Mesothelial cell of epicardium (in vitro differentiated cells): ENCODE results near the gene TRIO. TPM values are rescaled to one million over a fixed set of nuclear protein-coding genes. Genes with fewer than 3 reads are reported as not detected.

ENCODE experiments used
- DNase-seq, 2 experiments: peaks; one replicate each; pipeline ENCODE4 v3.0.0; 2021; ENCODE audit warnings: low spot score in 2 of 2; ENCODE audit not compliant: unreplicated experiment in 2 of 2
- H3K27ac Mint-ChIP-seq: 2 replicates; pipeline ENCODE4 v1.8.0; 2021; ENCODE audit warnings: mixed read lengths
- H3K27me3 Mint-ChIP-seq: 2 replicates; pipeline ENCODE4 v1.8.0; 2021; ENCODE audit warnings: low read depth, mixed read lengths
- H3K36me3 Mint-ChIP-seq: 2 replicates; pipeline ENCODE4 v1.8.0; 2021; ENCODE audit warnings: mixed read lengths
- H3K4me1 Mint-ChIP-seq: 2 replicates; pipeline ENCODE4 v1.8.0; 2021; ENCODE audit warnings: mixed read lengths
- H3K4me3 Mint-ChIP-seq: 2 replicates; pipeline ENCODE4 v1.8.0; 2021; ENCODE audit warnings: mild to moderate bottlenecking, moderate library complexity, mixed read lengths
- H3K9me3 Mint-ChIP-seq: 2 replicates; pipeline ENCODE4 v1.8.0; 2021; ENCODE audit warnings: mixed read lengths
- CTCF ChIP-seq: fragments of 200-600 bp; sonication (generic); IDR thresholded peaks from one replicate; pipeline ENCODE4 v1.5.0; 2021; ENCODE audit warnings: antibody characterized with exemption; ENCODE audit not compliant: unreplicated experiment
- total RNA-seq: library from RNA; stranded (reverse); gene quantifications from 3 replicates; pipeline ENCODE4 v1.2.1, GENCODE V29; 2021

TRIO gene
- total RNA-seq, 1 donor from 2014 or later: 209 TPM

- TF ChIP-seq CTCF: no peak
- no peak overlapping the region for H3K27ac Mint-ChIP-seq
- no peak for DNase-seq
Observed at GRCh38 chr5:14177634-14178033, 34.5 kb downstream of the TRIO start.

GRCh38 chr5:14178091-14178490 is 34.9 kb downstream of the TRIO start:
- Mint-ChIP-seq H3K4me1 (peaks cover 41% of the 10 kb centered on the region), H3K9me3 (no peaks in the 10 kb centered on the region), H3K27ac (no peak overlapping the region), H3K36me3 (no peaks in the 10 kb centered on the region), H3K27me3 (no peaks in the 10 kb centered on the region), H3K4me3 (no peak overlapping the region)
- no peak for TF ChIP-seq CTCF
- no peak for DNase-seq

More at GRCh38 chr5:14177634-14178033, 34.5 kb downstream of the TRIO start:
- no peaks in the 10 kb centered on the region for H3K27me3 Mint-ChIP-seq
- H3K4me3 Mint-ChIP-seq: no peak overlapping the region
- no peaks in the 10 kb centered on the region for H3K36me3 Mint-ChIP-seq
- H3K9me3 Mint-ChIP-seq: no peaks in the 10 kb centered on the region
- peaks cover 42% of the 10 kb centered on the region for H3K4me1 Mint-ChIP-seq

- peaks cover 43% of the 10 kb centered on the region for H3K4me1 Mint-ChIP-seq
- no peaks in the 10 kb centered on the region for H3K9me3 Mint-ChIP-seq
- no peaks in the 10 kb centered on the region for H3K27me3 Mint-ChIP-seq
- H3K36me3 Mint-ChIP-seq: no peaks in the 10 kb centered on the region
- TF ChIP-seq CTCF: no peak
- DNase-seq: no peak
- H3K4me3 Mint-ChIP-seq: no peak overlapping the region
- H3K27ac Mint-ChIP-seq: no peak overlapping the region
Observed at GRCh38 chr5:14178671-14179211, 35.6 kb downstream of the TRIO start.

GRCh38 chr5:14179446-14179845 is 36.3 kb downstream of the TRIO start:
- H3K4me1 Mint-ChIP-seq: peaks cover 42% of the 10 kb centered on the region

GRCh38 chr5:14180437-14180836 is 37.3 kb downstream of the TRIO start:
- Mint-ChIP-seq H3K36me3 (no peaks in the 10 kb centered on the region), H3K9me3 (no peaks in the 10 kb centered on the region), H3K4me3 (no peak overlapping the region), H3K4me1 (peaks cover 47% of the 10 kb centered on the region), H3K27me3 (no peaks in the 10 kb centered on the region), H3K27ac (no peak overlapping the region)
- no peak for DNase-seq
- no peak for TF ChIP-seq CTCF

More at GRCh38 chr5:14179446-14179845, 36.3 kb downstream of the TRIO start:
- Mint-ChIP-seq H3K4me3 (no peak overlapping the region), H3K9me3 (no peaks in the 10 kb centered on the region), H3K36me3 (no peaks in the 10 kb centered on the region), H3K27ac (no peak overlapping the region), H3K27me3 (no peaks in the 10 kb centered on the region)
- no peak for TF ChIP-seq CTCF
- no peak for DNase-seq
